HL-60/S4 treated with retinoic acid at 250 ng/mL for 4 days and 3 days (cell line): ENCODE measurements around the gene NFIA.
"Not testable (repeated sequence)": the region's sequence is repeated elsewhere in the genome, so short reads cannot be mapped to it uniquely, and the experiment has no call there.

Experiments used
- in situ Hi-C: fragments of 300-500 bp; cut with MboI; formaldehyde crosslinking; loops from 2 replicates; pipeline ENCODE4 v1.7.0; 2022; ENCODE audit warnings: low sequenced_read_pairs

NFIA gene

DNA sequence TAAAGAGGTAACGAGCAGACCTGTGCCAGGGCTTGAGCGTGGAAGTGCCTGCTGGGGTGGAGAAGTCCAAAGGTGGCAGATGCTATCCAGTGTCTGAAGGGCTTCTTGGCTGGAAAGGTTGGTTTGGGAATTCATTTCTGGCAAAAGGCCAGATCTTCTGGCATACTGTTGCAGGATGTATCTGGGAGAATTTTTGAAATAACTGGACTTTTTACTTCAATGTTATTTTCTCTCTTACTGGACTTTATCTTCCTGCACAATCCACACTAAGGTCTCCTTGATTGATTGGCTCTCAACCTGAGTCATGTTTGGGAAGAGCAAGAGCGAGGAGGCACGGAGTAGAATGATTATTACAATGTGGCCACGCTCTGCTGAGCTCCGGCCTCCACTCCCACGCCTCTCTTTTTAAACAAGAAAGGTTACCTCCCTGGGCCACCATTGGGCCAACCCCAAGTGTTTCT, 364.2 kb downstream of the NFIA start:
- in situ Hi-C loops: no loop called here

DNA sequence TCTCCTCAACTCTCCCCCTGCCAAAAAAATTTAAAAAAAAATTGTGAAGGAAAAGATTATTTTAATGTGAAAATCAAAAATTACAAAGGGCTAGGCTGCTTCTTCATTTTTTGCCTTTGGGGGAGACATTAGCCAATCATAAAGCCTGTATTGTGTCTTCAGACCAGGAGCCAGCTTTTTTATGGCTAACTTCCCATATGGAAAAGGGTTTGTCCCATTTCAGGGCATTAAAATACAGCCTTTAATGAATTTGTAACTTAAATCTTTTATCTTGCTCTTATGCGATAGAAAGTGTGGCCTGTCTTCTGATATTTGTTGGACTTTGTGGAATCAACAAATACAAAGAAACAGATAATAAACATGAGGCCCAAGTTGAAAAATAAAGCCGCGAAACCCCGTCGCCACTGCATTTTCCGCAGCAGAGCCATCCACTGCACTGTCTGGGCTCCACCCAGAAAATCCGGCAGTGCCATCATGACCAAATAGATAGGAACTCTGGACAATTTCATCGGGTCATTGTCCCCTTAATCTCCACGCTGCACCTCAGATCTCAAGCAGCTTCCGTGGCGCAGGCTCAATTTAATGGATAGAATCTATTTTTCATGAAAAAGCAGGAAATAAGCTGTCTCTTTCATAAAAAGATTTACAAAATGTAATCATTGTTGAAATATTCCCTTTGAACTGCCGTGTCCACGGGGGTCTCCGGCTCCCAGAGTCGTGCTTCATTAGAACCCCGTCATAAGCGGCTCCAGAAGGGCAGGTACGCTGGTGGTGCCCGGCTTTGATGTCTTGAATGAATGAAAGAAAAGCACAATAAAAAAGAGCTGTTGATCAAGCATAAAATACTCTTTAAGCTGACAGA, 365.0 kb downstream of the NFIA start:
- in situ Hi-C loops: no loop called here

DNA sequence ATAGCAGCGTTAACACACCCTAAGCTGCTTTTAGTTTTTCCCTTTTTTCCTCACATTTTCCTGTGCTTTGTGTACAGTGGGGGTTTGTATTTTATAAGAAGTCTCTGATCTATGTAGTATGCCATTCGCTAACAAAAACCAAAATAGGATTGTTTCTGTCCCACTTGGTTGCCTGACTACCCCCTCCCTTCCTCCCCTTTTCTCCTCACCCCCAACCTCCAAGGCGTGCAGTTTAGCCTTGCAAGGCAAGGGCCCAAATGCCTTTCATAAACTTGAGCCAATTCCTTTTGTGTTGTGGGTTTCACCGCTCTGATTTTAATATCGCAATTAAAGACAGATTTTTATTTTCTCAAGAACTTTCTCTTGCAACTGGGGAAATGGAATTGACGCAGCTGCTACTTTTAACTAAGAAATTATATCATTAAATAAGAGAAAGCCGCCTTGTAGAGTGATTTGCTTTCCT, 365.6 kb downstream of the NFIA start:
- in situ Hi-C loops: no loop called here

GRCh38 chr1:61448914-61449313, 366.6 kb downstream of the NFIA start:
- in situ Hi-C loops: no loop called here

DNA sequence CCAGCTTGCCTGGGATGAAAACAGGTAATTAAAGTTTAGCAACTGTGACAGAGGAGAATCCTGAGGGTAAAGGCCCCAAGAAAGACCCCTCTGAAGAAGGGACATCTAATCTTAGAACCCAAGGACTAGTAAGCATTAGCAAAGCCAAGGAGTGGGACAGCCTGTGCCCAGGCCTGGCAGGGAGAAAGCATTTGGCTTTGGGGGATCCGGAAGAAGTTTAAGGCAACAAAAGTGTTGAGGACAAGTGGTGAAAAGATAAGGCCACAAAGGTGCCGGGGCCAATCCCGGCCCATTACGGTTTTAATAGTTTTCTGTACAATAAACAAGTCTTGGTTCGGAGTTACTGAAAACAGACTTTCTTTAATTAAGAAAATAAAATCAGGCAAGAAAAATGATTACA, 367.0 kb downstream of the NFIA start:
- in situ Hi-C loops: no loop called here

- in situ Hi-C loops: no loop called here
Measured at GRCh38 chr1:61450454-61450853, 368.1 kb downstream of the NFIA start.

DNA sequence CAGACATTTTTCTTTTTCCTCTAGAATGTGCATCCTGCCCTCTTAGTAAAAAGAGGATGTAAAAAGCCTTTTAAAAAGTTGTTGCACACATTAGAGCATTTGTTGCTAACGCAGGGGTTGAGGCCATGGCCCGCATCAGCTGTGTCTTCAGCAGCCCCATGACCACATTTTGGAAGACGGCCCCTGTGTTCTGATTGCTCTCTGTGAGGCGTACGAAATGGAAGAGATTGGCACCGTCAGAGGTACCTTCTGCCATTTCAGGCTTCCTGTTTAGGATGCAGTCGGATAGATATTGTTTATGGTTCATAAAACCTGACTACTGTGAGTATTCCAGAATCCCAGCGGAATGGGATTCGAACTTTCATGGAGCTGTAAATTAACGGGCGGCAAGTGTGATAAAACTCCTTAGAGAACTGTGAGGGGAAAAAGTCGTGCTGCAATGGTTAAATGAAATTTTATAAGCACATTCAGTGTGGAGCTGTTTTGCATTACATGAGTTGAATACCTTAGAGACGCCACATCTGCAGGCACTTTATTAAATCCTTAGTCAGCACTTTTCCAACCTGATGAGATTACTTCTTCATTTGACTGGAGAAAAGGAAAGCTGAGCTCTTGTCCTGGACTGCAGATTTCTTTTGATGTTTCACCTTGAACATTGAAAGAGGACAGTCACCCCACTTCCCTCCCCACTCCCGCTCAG, 368.7 kb downstream of the NFIA start:
- in situ Hi-C loops: no loop called here

DNA sequence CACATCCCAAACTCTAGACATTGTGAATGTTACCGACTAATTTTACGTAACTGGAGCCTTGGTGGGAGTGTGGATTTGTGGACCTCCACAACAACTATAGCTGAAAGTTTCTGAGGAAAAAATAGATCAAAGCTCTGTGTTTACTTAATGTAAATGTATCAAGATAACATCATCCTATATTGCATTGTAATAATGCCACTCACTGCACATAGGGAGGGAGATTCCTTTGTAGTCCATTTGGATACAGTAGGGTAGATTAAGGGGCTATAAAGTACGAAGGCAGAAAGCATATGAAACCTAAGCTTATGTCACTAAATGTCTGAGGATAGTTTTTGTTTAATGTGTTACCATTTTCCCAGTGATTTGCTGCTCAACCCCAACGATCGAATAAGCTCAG, 369.2 kb downstream of the NFIA start:
- in situ Hi-C loops: no loop called here

GRCh38 chr1:61452176-61453035, 370.0 kb downstream of the NFIA start:
- in situ Hi-C loops: no loop called here

GRCh38 chr1:61453111-61453961, 371.0 kb downstream of the NFIA start:
- in situ Hi-C loops: no loop called here

DNA sequence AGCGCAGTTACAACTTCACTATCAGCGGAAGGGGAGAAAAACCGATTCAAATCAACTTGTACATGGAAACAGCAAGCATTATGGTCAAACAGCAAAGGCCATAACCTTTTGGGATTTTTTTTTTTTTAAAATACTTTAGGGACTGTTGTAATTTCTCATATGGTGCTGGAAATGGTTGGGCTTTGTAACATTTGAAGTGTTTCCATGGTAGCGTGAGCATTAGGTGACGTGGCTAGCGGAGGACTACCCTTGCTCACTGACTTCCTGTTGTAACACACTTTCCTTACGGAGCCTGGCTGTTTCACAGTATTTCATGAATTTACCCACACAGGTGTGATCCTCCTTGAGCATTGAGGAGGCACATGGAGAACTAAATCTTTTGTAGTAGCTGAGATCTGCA, 373.0 kb downstream of the NFIA start:
- in situ Hi-C loops: no loop called here

DNA sequence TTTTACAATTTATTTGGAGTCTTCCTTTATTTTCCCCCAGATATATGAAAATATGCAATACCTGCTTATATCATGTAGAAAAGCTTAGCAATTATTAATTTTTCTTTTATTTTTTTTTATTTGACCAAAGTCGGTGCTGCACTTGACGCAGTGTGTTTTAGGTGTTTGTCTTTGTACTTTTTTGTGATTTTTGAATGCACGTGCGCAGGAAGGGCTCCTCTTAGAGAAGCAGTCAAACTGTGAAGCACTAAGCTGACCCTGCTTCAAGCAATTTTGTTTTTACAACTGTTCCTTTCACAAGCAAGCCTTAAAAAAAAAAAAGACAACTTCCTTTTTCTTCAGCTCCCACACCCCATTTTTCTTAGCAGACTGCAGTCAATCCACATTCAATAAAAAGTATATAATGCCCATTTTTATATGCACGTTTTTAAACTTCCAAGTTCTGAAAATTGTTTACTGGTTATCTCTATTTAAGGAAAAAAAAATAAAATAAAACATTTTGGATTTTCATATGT, 375.2 kb downstream of the NFIA start:
- in situ Hi-C loops: no loop called here

GRCh38 chr1:61459345-61459744, 377.0 kb downstream of the NFIA start:
- in situ Hi-C loops: no loop called here

DNA sequence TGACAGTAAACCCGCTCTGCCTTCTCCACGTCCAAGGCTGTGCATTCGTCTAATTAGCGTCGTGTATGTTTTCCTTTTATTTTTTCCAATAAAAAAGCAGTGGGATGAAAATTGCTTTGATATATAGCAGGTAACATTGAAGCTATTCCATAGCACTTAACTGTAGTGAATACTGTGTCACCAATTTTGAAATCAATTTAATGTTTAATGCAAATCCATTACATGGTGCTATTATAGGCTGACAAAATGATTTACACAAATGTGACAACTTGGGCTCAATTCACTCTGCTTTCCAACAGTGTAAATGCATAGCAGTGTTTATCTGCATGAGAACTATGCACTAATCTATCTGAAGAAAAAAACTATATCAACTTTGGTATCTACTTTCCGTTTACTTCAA, 377.8 kb downstream of the NFIA start:
- in situ Hi-C loops: no loop called here

DNA sequence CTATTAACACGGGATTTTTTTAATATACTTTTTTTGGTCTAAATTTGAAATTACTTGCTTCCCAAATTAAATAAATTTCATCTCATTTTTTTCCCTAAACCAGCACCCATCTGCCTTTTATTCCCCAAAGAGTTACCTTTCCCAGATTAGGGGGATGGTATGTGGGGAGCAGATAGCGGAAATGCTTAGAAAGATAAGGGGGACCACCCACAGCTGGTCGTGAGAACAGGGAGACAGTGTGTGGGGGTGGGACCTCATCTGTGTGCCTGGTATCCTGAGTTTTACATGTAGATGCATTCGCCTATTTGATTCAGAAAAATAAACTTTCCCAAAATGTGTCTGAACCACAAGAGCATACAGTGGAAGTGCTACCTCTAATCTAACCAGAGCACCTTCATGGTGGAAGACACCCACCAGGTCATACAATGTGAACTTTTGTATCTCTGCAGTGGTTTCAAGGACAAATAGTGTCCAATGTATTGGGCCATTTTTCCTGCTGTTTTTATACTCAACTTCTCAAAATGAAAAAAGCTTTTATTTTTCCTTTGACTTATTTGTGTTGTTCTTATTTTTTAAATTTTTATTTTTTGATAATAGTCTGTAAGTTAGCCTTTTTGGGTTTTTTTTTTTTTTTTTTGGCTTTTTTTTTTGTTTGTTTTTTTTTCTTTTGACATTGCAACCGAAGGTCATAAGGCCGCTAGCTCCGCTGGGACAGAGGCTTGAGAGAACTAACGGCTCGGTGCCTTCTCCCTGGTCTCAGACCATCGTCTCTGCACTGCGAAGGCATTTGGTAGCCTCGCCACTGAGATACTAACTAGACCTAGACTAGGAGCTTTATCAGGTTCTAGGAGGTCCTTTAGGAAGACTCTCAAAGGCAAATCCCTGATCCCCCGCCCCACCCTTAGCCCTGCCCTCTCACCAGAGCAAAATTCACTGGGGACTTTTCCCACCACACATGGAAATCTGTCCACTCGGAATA, 379.3 kb downstream of the NFIA start:
- in situ Hi-C loops: no loop called here

- in situ Hi-C loops: no loop called here
Measured at GRCh38 chr1:61462628-61463027, 380.3 kb downstream of the NFIA start.

DNA sequence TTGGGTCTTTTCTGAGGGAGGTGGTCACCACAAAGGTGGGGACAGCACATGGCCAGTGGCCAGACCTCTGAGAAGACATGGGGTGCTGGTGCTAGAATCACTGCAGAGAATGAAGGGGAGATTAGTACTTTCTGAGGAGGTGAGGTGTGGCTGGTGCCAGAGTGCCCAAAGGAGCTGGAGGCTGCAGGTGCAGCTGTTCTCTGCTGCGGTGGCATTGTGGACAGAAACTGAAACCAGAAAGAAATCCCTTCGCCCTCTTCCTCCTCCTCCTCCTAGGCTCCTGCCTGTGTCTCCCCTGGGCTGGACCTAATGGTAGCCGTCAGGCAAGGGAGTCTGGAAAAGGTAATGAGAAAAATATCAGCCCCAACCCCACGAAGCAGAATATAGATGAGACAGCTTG, 380.9 kb downstream of the NFIA start:
- in situ Hi-C loops: no loop called here

DNA sequence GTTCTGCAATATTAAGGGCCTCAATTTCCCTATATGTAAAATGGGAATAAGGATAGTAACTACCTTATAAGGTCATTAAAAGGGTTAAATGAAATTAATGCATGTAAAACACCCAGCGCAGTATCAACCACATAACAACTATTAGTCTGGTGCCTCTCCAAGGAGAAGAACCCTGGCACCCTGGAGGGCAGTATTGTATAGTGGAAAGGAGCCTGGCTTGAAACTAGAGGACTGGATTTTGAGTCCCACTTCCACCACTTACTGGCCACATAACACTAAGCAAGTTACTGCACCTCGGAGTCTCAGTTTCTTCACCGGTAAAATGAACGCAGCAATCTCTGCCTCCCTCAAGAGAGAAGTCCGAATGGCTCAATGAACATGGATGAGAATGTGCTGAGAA, 385.5 kb downstream of the NFIA start:
- in situ Hi-C loops: not testable (repeated sequence)

DNA sequence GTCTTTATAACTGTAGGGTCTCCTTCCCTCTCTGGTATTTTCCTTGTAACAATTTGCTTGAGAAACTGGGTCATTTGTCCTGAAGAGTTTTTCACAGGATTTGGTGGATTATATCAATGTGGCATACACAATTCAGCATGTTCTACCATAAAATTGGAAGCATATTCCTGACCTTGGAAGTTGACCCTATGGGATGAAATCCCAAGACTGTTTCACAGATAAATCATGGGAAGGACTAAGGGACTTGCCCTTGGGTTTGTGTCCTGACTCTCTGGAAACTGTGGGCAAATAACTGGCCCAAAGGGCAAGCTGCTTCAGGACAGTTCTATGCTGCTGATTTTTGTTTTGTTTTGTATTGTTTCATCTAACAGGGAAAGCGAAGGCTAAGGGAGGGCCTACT, 387.0 kb downstream of the NFIA start:
- in situ Hi-C loops: no loop called here
